Fibroblast of skin of abdomen (primary cell): ENCODE results near the gene MT1B. TPM values are rescaled to one million over a fixed set of nuclear protein-coding genes. Genes with fewer than 3 reads are reported as not detected.

ENCODE experiments used
- DNase-seq: peaks from one replicate; pipeline ENCODE4 v3.0.0-alpha.2; 2013
- polyA plus RNA-seq, 2 experiments: library from polyadenylated mRNA; unstranded; fragments of 120-200 nt; gene quantifications; one replicate each; pipeline ENCODE4 v1.2.1, GENCODE V29; 2013; ENCODE audit not compliant: insufficient read length in 2 of 2

The MT1B gene
- polyA plus RNA-seq (2013, experiment 1 of 2; ENCODE audit: insufficient read length) = not detected
- not detected for polyA plus RNA-seq (2013, experiment 2 of 2; ENCODE audit: insufficient read length)

DNA sequence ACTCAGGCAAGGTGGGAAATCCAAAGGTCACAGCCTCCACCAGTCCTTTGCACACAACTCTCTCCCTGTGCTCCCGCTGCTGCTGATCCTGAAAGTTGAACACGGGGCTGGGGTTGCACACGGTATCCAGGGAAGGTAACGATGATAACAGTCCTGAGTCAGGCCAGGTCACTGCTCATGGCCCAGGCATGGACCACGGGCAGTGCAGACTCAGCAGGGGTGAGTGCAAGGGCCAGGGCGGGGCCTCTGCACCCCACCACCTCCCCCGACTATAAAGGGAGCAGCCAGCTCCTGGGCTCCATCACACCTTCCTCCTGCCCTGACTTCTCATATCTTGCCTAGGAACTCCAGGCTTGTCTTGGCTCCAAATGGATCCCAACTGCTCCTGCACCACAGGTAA lies at the start of gene MT1B:
MT1B (plus strand) TSS at position 301 of the 400 bp plus-strand sequence; CDS start at position 369, 68 bp downstream.
- no peak for DNase-seq

GRCh38 chr16:56603589-56603988 lies 48.1 kb upstream of the MT1B start:
- no peak for DNase-seq

DNA sequence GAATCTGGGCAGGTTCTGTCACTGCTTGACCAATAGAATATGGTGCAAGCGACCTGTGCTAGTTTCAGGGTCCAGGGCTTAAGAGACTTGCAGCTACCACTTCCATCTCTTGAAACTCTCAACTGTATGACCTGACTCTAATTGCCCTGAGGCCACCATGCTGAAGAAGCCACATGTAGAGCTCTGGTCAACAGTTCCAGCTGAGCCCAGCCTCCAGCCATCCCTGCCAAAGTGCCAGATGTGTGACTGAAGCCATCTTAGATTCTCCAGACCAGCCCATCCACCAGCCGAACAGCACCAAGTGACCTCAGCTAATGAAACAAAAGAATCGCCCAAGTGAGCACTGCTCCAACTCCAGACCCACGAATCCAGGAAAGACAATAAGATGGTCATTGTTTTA lies 46.7 kb upstream of the MT1B start:
- no peak for DNase-seq

GRCh38 chr16:56605475-56605874 lies 46.2 kb upstream of the MT1B start:
- DNase-seq = no peak

DNA sequence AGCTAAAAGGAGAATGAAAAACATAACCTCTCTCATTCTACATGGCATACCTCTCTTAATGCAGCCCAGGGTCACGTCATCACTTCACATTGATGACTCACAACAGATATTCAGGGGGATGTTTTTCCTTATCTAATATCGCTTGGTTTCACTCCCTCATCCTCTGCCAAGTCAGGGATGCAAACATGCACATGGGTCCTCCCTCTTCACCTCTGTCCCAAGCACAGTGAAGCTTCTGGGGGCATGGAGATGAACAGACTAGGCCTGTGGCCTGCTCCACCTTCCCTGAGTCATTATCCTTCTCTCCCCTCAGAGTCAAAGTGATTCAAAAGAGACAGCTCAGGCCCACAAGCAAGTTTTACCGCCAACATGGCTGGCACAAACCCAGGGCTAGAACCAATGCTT lies 45.6 kb upstream of the MT1B start:
- peak; percentile 76 for DNase-seq

DNA sequence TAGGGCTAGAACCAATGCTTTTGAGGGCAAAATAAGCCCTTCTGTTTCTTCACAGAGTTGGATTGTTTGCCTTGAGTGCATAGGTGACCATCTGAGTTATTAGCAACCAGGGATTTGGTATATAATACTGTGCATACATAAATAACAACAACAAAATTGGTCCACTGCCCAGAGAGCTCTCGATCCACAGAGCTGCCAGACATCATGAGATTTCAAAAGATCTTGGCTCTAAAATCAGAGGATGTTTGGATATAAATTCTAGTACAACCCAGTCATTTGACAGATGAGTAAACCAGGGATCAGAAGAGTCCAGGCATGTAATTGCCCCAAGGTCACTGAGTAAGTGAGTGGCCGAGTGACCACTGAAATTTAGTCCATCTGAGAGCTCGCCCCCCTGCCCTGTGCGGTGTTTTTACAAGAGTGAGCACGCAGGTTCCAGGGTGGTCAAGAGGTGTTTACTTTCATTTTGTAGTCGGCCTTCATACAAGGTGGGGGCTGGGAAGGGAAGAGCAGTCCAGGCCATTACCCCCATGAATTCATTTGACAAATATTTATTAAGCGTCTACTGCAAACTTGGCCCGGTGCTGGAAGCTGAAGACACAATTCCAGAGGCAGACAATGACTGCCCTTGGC lies 45.1 kb upstream of the MT1B start:
- DNase-seq = no peak

- DNase-seq = peak; percentile 99
These were observed 44.5 kb upstream of the MT1B start for GRCh38 chr16:56607109-56607618.

DNA sequence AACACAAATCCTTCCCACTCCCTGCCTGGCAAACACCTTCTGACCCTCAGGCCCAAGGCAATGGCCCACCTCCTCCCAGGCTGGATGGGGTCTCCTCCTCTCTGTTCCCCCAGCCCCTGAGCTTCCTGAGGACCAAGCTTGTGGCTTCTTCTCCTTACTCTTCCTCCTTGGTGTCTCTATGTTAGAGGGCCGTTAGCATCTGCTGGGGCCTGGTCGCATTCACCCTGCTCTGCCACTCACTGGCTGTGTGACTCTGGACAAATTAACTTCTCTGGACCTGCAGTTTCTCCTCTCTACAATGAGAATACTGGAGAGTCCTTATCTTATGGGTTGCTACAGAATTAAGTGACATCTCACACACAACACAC lies 44.0 kb upstream of the MT1B start:
- no peak for DNase-seq

GRCh38 chr16:56608043-56608875 lies 43.4 kb upstream of the MT1B start, which contains the start of gene MT2A:
TSS of gene MT2A (plus strand) at chr16:56608584. CDS start at chr16:56608656, 72 bp downstream.
- DNase-seq = peak; percentile 97

DNA sequence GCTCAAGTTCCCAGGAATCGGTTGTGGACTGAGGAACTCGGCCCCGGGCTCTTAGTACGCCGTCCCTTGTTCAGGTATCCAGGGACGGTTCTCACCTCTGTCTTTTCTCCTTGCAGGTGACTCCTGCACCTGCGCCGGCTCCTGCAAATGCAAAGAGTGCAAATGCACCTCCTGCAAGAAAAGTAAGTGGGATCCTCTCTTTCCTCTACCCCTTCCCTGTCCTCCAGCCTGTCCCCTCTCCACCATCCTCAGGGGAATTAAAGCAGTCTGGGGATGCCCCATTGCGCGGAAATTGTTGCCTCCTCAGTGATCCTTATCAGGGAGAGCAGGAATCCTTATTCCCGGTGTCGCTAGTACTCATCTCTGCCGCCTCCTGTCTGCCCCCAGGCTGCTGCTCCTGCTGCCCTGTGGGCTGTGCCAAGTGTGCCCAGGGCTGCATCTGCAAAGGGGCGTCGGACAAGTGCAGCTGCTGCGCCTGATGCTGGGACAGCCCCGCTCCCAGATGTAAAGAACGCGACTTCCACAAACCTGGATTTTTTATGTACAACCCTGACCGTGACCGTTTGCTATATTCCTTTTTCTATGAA lies 42.7 kb upstream of the MT1B start:
- DNase-seq = no peak

DNA sequence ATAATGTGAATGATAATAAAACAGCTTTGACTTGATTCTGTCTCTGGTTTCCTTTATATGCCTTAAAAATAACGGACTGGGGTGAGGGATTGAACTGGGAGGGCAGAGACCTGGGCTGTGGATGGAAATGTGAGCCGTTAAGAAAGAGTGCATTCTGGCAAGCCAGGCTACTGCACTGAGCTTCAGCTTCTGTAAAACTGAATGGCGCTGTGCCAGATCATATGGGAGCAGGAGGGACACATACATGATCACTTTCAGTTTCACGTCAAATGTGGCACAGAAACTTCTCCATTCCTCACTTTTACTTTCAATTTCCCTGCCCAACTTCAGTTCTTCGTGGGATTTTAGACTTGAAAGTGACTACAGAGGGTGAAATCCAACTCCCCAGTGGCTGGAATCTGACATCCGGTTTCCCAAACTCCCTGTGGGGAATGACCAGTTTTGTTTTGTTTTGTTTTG lies 42.2 kb upstream of the MT1B start:
- peak; percentile 79 for DNase-seq

DNA sequence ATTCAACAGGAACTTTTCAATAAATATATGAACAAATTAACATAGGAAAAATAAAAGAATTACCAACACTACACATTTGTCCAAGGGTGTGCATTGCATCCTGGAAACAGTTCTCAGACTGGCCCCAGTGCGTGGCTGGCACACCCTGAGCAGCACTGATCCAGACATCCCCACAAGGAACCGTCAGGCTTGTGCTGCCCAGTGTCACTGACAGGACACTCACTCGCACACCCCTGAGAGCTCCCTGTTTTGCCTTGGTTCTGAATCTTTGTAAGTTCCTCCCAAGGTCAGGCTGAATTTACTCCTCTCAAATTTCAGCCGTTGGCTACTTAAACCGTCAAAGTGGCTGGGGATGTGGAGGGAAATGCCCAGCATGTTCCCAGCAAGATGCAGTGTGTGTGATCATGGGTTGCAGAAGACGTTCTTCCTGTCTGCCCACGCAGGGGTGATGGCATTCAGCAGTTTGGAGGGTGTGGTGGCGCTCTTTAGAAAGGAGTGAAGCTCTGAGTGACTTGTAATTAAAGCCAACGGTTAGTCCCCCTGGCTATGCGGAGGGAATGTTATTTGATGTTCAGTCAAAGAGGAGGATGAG lies 41.6 kb upstream of the MT1B start:
- peak; percentile 57 for DNase-seq

- DNase-seq = no peak
These were observed 41.0 kb upstream of the MT1B start for GRCh38 chr16:56610609-56611111.

GRCh38 chr16:56611281-56611833 lies 40.3 kb upstream of the MT1B start:
- no peak for DNase-seq

- no peak for DNase-seq
These were observed 38.0 kb upstream of the MT1B start for GRCh38 chr16:56613706-56614105.

- peak; percentile 74 for DNase-seq
These were observed 37.1 kb upstream of the MT1B start for GRCh38 chr16:56614549-56614991.

GRCh38 chr16:56615353-56615752 lies 36.3 kb upstream of the MT1B start:
- peak; percentile 46 for DNase-seq

- DNase-seq = no peak
These were observed 35.0 kb upstream of the MT1B start for GRCh38 chr16:56616608-56617211.

DNA sequence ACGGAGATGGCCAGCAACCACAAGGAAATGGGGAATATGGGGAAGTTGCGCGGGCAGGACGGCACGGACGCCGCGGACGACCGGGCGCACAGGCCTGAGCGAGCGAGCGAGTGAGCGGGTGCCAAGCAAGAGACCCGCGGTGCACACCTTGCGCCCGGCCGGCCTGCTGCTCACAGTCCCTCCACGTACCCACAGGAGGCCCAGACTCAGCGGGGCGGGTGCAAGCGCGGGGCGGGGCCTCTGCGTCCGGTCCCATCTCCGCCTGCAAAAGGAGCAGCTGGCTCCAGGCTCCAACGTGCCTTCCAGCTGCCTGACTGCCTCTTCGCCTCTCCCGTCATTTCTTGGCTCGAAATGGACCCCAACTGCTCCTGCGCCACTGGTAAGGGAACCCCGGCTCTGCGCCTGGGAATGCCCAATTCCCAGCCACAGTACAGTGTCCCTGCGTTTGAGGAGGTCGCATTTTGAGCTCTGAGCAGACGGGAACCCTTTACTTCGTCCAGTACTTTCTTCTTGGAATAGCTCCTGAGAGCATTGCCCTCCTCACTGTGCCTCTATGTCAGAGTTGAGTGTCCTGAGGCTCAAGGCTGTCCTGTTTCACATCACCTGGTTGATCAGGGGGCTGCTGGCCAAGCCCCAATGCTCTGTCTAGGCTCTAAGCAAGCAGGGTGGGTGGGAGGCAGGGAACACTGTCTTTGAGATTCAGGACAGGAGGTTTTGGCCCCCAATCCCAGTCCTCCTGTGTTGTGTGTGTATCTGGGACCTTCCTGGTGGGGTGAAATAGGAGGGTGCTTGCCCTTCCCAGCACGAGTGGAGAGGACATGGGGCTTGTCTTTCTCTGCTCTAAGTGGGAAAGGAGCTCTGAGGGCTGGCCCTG lies 34.2 kb upstream of the MT1B start:
- DNase-seq = peak; percentile 58

DNA sequence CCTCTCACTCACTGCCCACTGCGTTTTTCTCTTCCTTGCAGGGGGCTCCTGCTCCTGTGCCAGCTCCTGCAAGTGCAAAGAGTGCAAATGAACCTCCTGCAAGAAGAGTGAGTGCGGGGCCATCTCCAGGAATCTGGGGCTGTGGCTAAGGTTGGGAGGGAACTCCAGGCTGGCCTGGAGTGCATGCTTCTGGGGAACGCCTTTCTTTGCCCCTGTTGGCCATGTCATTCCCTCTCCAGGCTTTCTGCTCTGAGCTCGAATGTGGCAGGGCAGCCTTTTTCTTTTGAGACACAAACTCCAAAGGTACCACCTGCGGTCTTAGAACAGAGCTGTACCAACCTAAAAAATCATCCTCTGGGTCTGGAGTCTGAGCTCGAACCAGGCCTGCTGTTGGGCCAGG lies 33.5 kb upstream of the MT1B start:
- no peak for DNase-seq
